Ovary (tissue), 9 donors: ENCODE results near the gene TSPEAR. TPM values are rescaled to one million over a fixed set of nuclear protein-coding genes. Genes with fewer than 3 reads are reported as not detected.

Experiments
- DNase-seq, 5 donors: peaks; one replicate each; pipeline ENCODE4 v3.0.0-alpha.2; 2019 to 2020
- H3K27ac ChIP-seq, 2 donors: fragments of 200-600 bp; one replicate each; pipeline versions ENCODE4 v1.5.1 to v1.8.0; 2019 to 2022
- H3K27me3 ChIP-seq: fragments of 200-600 bp; one replicate; pipeline ENCODE4 v1.8.0; 2022
- H3K36me3 ChIP-seq: fragments of 200-600 bp; sonication (generic); one replicate; pipeline ENCODE4 v1.5.1; 2019
- H3K4me1 ChIP-seq: one replicate; pipeline ENCODE4 v1.8.1; 2013; ENCODE audit warnings: mild to moderate bottlenecking, moderate library complexity; ENCODE audit not compliant: insufficient read depth
- H3K4me3 ChIP-seq: fragments of 200-600 bp; sonication (generic); one replicate; pipeline ENCODE4 v1.5.1; 2017
- H3K9me3 ChIP-seq, 2 donors: fragments of 200-600 bp in 1 of 2; sonication (generic) in 1 of 2; one replicate each; pipeline versions ENCODE4 v1.5.1 to v1.8.1; 2013 to 2019; ENCODE audit warnings: mild to moderate bottlenecking in 1 of 2, moderate library complexity in 1 of 2
- CTCF ChIP-seq, 3 donors: fragments of 450-650 bp in 2 of 3; fragments of 200-600 bp in 1 of 3; IDR thresholded peaks; one replicate each; pipeline versions ENCODE4 v1.5.1 to v1.8.0; 2016 to 2022; ENCODE audit warnings: antibody characterized with exemption in 3 of 3, mild to moderate bottlenecking in 1 of 3
- EP300 ChIP-seq: sonication (generic); formaldehyde crosslinking; IDR thresholded peaks from one replicate; pipeline ENCODE4 v1.6.1; 2017; ENCODE audit warnings: antibody characterized with exemption
- POLR2A ChIP-seq: fragments of 450-650 bp; IDR thresholded peaks from one replicate; pipeline ENCODE4 v1.6.1; 2017; ENCODE audit warnings: antibody characterized with exemption, mild to moderate bottlenecking, moderate library complexity
- WGBS, 3 donors: extraction: QIAGEN DNeasy Blood & Tissue Kit in 1 of 3; methylation state at CpG; one replicate each; pipeline versions ENCODE4 v1.1.5 to v1.1.7; 2013 to 2017; 5-methylcytosine and 5-hydroxymethylcytosine counted together
- intact Hi-C, 4 donors: fragments of 100-400 bp; cut with DNase I; formaldehyde crosslinking; loops; one replicate each; pipeline versions ENCODE4 v1.11.0 to v1.15.1; 2022 to 2023
- polyA plus RNA-seq, 2 donors: library from polyadenylated mRNA; stranded (reverse); fragments of 200-250 nt in 1 of 2; fragments of 350-450 nt in 1 of 2; fragmentation: Illumina TruSeq in 1 of 2; extraction: RNeasy Lipid Tissue Mini Kit (QIAGEN cat#74804) in 1 of 2; gene quantifications; one replicate each; pipeline ENCODE4 v1.2.3, GENCODE V29; 2013 to 2014
- total RNA-seq, 7 donors: library from RNA; depleted of rRNA in 2 of 7; stranded (reverse); fragments of >200 nt in 2 of 7; fragmentation: NEBNext Ultra II Directional in 3 of 7; extraction: Animal tissue kit (Norgen Biotek cat#: 25700) in 3 of 7; gene quantifications; one replicate each; pipeline versions ENCODE4 v1.1.0 to v1.2.4, GENCODE V29; 2016 to 2023
- donor health status: DM: no; HTN: no; CAD: no; lungs with moderate emphysema.
- donor health status: DM: no; HTN: no; CAD: no.
- donor health status: Bipolar disorder and iron deficiency.
- donor health status: DM: yes; HTN: yes; CAD: no.
- donor health status: DM: no; HTN: no; CAD: no.
- donor health status: DM: yes; HTN: yes; CAD: no.

The TSPEAR gene
- total and polyA plus RNA-seq, 9 donors = 0.07 to 0.27 (median 0.11) TPM; not detected in 4

- H3K36me3 ChIP-seq = no peaks in the 10 kb centered on the region
- no peaks in the 10 kb centered on the region for H3K4me1 ChIP-seq
- intact Hi-C loops = no loop called here
- TF ChIP-seq CTCF (IDR thresholded peaks at IDR 0.05) (no peak), EP300 (no peak), POLR2A (no peak)
- H3K27me3 ChIP-seq = no peaks in the 10 kb centered on the region
- H3K27ac ChIP-seq = no peak overlapping the region
- 76 to 82% (median 76%) methylated on average over 15 of the region's 15 CpGs for WGBS, 3 donors
- DNase-seq = no peak
- no peaks in the 10 kb centered on the region for H3K9me3 ChIP-seq
- H3K4me3 ChIP-seq = no peak overlapping the region
Observed at GRCh38 chr21:44682580-44683151, 28.7 kb downstream of the TSPEAR start.

DNA sequence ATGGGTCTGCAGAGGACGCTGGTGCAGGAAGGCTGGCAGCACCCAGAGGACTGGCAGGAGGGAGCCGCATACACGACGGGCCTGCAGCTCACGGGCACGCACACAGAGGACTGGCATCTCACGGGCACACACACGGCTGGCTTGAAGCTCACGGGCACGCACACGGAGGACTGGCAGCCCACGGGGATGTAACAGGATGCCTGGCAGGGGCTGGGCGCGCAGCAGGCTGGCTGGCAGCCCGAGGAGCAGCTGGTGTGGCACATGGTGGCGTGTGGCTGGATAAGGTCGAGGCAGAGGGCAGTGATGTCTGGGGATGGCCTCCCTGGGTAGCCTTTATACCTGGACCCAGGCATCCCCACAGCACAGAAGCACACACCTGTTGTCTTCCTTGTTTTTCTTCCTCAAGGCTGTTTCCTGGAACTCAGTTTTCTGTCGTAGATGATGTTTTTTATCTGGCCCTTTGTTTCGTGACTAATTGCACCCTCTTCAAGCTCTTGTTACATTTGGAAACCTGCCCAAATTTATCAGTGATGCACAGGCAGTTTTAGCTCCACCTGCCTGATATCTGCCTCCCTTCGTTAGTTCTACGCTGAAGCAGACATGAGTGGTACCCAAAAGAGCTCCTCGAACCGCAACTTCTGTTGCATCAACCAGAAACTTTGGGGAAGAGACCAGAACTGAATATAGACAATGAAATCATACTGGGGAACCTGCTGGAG, 29.4 kb downstream of the TSPEAR start, which contains the start of gene KRTAP12-1:
TSS of gene KRTAP12-1 (minus strand) at position 303 of the 719 bp plus-strand sequence. CDS start at position 263, 40 bp downstream.
- Histone ChIP-seq H3K4me3 (no peak within 1 kb of the TSS), H3K36me3 (no peaks in the 10 kb centered on the region), H3K9me3 (no peaks in the 10 kb centered on the region), H3K27ac (no peak within 1 kb of the TSS), H3K27me3 (no peaks in the 10 kb centered on the region), H3K4me1 (no peaks in the 10 kb centered on the region)
- TF ChIP-seq EP300 (no peak), CTCF (IDR thresholded peaks at IDR 0.05) (no peak), POLR2A (no peak)
- intact Hi-C loops = no loop called here
- WGBS, 3 donors = 63 to 77% (median 71%) methylated on average over 23 of the region's 23 CpGs
- DNase-seq = no peak

GRCh38 chr21:44681152-44681551, 30.2 kb downstream of the TSPEAR start:
- H3K36me3 ChIP-seq = no peaks in the 10 kb centered on the region
- H3K27me3 ChIP-seq = no peaks in the 10 kb centered on the region
- no peak overlapping the region for H3K4me3 ChIP-seq
- 79 to 88% (median 85%) methylated on average over 11 of the region's 11 CpGs for WGBS, 3 donors
- TF ChIP-seq CTCF (IDR thresholded peaks at IDR 0.05) (no peak), EP300 (no peak), POLR2A (no peak)
- H3K27ac ChIP-seq = no peak overlapping the region
- H3K9me3 ChIP-seq = no peaks in the 10 kb centered on the region
- no peak for DNase-seq
- H3K4me1 ChIP-seq = no peaks in the 10 kb centered on the region
- intact Hi-C loops = no loop called here

- WGBS, 3 donors = 92 to 93% (median 92%) methylated on average over 13 of the region's 13 CpGs
- TF ChIP-seq CTCF (IDR thresholded peaks at IDR 0.05) (no peak), EP300 (no peak), POLR2A (no peak)
- Histone ChIP-seq H3K27ac (no peak overlapping the region), H3K4me1 (no peaks in the 10 kb centered on the region), H3K36me3 (no peaks in the 10 kb centered on the region), H3K4me3 (no peak overlapping the region), H3K9me3 (no peaks in the 10 kb centered on the region), H3K27me3 (no peaks in the 10 kb centered on the region)
- intact Hi-C loops = no loop called here
- DNase-seq = no peak
Observed at GRCh38 chr21:44677881-44678280, 33.5 kb downstream of the TSPEAR start.
